NCI-H345 (cell line): ENCODE data around the gene GTF3C6.
"Not testable (repeated sequence)": the region's sequence is repeated elsewhere in the genome, so short reads cannot be mapped to it uniquely, and the experiment has no call there.

ENCODE experiments used
- DNase-seq: peaks from one replicate; lab custom pipeline; 2025; lab: John Stamatoyannopoulos, UW

GTF3C6 gene

GRCh38 chr6:110979565-110980101 is 21.1 kb downstream of the GTF3C6 start:
- no peak for DNase-seq

- DNase-seq: no peak
Measured at GRCh38 chr6:110980227-110980626, 21.7 kb downstream of the GTF3C6 start.

- no peak for DNase-seq
Measured at GRCh38 chr6:110980648-110981047, 22.1 kb downstream of the GTF3C6 start.

GRCh38 chr6:110981202-110981600 is 22.7 kb downstream of the GTF3C6 start:
- no peak for DNase-seq

- no peak for DNase-seq
Measured at GRCh38 chr6:110990840-110991576, 32.5 kb downstream of the GTF3C6 start.

- DNase-seq: no peak
Measured at GRCh38 chr6:110996691-110997090, 38.2 kb downstream of the GTF3C6 start.

- DNase-seq: peak; percentile 6
Measured at GRCh38 chr6:110999634-111000270, 41.2 kb downstream of the GTF3C6 start.

GRCh38 chr6:111002350-111002749 is 43.8 kb downstream of the GTF3C6 start:
- no peak for DNase-seq

- peak; percentile 29 for DNase-seq
Measured at GRCh38 chr6:111011360-111012142, 53.0 kb downstream of the GTF3C6 start.

GRCh38 chr6:111012143-111012452 is 53.6 kb downstream of the GTF3C6 start:
- no peak for DNase-seq

- DNase-seq: not testable (repeated sequence)
Measured at GRCh38 chr6:111012520-111012919, 54.0 kb downstream of the GTF3C6 start.

- DNase-seq: peak; percentile 11
Measured at GRCh38 chr6:111013144-111013915, 54.8 kb downstream of the GTF3C6 start.

- no peak for DNase-seq
Measured at GRCh38 chr6:111015389-111016124, 57.1 kb downstream of the GTF3C6 start.

- DNase-seq: not testable (repeated sequence)
Measured at GRCh38 chr6:111017241-111017640, 58.7 kb downstream of the GTF3C6 start.
